ENCODE data around the gene MPRIP.

Gene MPRIP

GRCh38 chr17:17216776-17217175, 174.5 kb downstream of the MPRIP start:
- TF ChIP-seq CTCF (IDR thresholded peaks at IDR 0.05; ENCODE audit: extremely low read depth, insufficient read depth, missing control alignments) = peak; percentile 11
- in situ Hi-C loops (cut with MboI; ENCODE audit: low pct_unique_long_range_greater_than_20kb, low sequenced_read_pairs, unreplicated experiment) = no loop called here
- DNase-seq (ENCODE audit: low spot score) = no peak

GRCh38 chr17:17217995-17218394, 175.7 kb downstream of the MPRIP start:
- TF ChIP-seq CTCF (IDR thresholded peaks at IDR 0.05; ENCODE audit: extremely low read depth, insufficient read depth, missing control alignments) = no peak
- in situ Hi-C loops (cut with MboI; ENCODE audit: low pct_unique_long_range_greater_than_20kb, low sequenced_read_pairs, unreplicated experiment) = no loop called here
- DNase-seq (ENCODE audit: low spot score) = no peak

GRCh38 chr17:17220529-17220928, 178.3 kb downstream of the MPRIP start:
- in situ Hi-C loops (cut with MboI; ENCODE audit: low pct_unique_long_range_greater_than_20kb, low sequenced_read_pairs, unreplicated experiment) = no loop called here
- no peak for TF ChIP-seq CTCF (IDR thresholded peaks at IDR 0.05; ENCODE audit: extremely low read depth, insufficient read depth, missing control alignments)
- no peak for DNase-seq (ENCODE audit: low spot score)

- no peak for DNase-seq (ENCODE audit: low spot score)
- in situ Hi-C loops (cut with MboI; ENCODE audit: low pct_unique_long_range_greater_than_20kb, low sequenced_read_pairs, unreplicated experiment) = no loop called here
- TF ChIP-seq CTCF (IDR thresholded peaks at IDR 0.05; ENCODE audit: extremely low read depth, insufficient read depth, missing control alignments) = no peak
Observed at GRCh38 chr17:17221329-17221728, 179.1 kb downstream of the MPRIP start.

GRCh38 chr17:17223736-17224135, 181.5 kb downstream of the MPRIP start:
- in situ Hi-C loops (cut with MboI; ENCODE audit: low pct_unique_long_range_greater_than_20kb, low sequenced_read_pairs, unreplicated experiment) = no loop called here
- TF ChIP-seq CTCF (IDR thresholded peaks at IDR 0.05; ENCODE audit: extremely low read depth, insufficient read depth, missing control alignments) = no peak
- DNase-seq (ENCODE audit: low spot score) = no peak

- DNase-seq (ENCODE audit: low spot score) = no peak
- in situ Hi-C loops (cut with MboI; ENCODE audit: low pct_unique_long_range_greater_than_20kb, low sequenced_read_pairs, unreplicated experiment) = no loop called here
- no peak for TF ChIP-seq CTCF (IDR thresholded peaks at IDR 0.05; ENCODE audit: extremely low read depth, insufficient read depth, missing control alignments)
Observed at GRCh38 chr17:17224137-17224536, 181.9 kb downstream of the MPRIP start.

GRCh38 chr17:17225901-17226300, 183.6 kb downstream of the MPRIP start:
- TF ChIP-seq CTCF (IDR thresholded peaks at IDR 0.05; ENCODE audit: extremely low read depth, insufficient read depth, missing control alignments) = no peak
- DNase-seq (ENCODE audit: low spot score) = no peak
- in situ Hi-C loops (cut with MboI; ENCODE audit: low pct_unique_long_range_greater_than_20kb, low sequenced_read_pairs, unreplicated experiment) = no loop called here
